ENCODE results near the gene SEL1L3. TPM values are rescaled to one million over a fixed set of nuclear protein-coding genes. Genes with fewer than 3 reads are reported as not detected.
A peak's percentile ranks its signal among the peaks of the same experiment; 100 is the strongest.

The SEL1L3 gene
- total and polyA plus RNA-seq, 2 donors (not counting 1 experiment from before 2014, with no cell fraction given) = 120 to 280 TPM

GRCh38 chr4:25911356-25911755 lies 48.6 kb upstream of the SEL1L3 start:
- no peak for TF ChIP-seq EZH2 (IDR thresholded peaks at IDR 0.05; ENCODE audit: borderline replicate concordance, insufficient read depth, low read depth, low read length, poor library complexity, severe bottlenecking)
- no peak for TF ChIP-seq CTCF (IDR thresholded peaks at IDR 0.05)
- ATAC-seq (ENCODE audit: low read depth) (no peak), DNase-seq (no peak)
- POLR2A ChIA-PET = interaction anchor here (3.3 to 3.7 kb wide), 2 partner anchors 32 to 52 kb away, joined by 16 to 22 read pairs; no protein-coding TSS in a partner anchor
- Mint-ChIP-seq H3K4me3 (no peak overlapping the region), H3K27me3 (no peaks in the 10 kb centered on the region), H3K9me3 (ENCODE audit: insufficient read depth) (no peaks in the 10 kb centered on the region), H3K27ac (no peak overlapping the region), H3K4me1 (peaks cover 40% of the 10 kb centered on the region)
- Histone ChIP-seq H3K36me3 (replicated peaks in 1 of 2; ENCODE audit: control extremely low read depth in 1 of 2, control insufficient read depth in 1 of 2, extremely low read depth in 1 of 2, insufficient read depth in 2 of 2, low read length in 1 of 2) (no peaks in the 10 kb centered on the region), H3K4me3 (ENCODE audit: control extremely low read depth in 1 of 5, extremely low read depth in 1 of 5, insufficient read depth in 1 of 5, low read depth in 2 of 5, low read length in 4 of 5) (no peak overlapping the region), H3K9ac (ENCODE audit: low read length) (no peak overlapping the region), H3K4me2 (replicated peaks; ENCODE audit: low read depth, low read length, poor library complexity, severe bottlenecking) (no peak overlapping the region), H4K20me1 (ENCODE audit: control insufficient read depth, insufficient read depth, low read length, poor library complexity, severe bottlenecking) (no peaks in the 10 kb centered on the region), H3K27ac (ENCODE audit: low read length in 2 of 2) (no peak overlapping the region), H3K9me3 (ENCODE audit: control extremely low read depth in 1 of 3, control insufficient read depth in 2 of 3, insufficient read depth in 1 of 3, low read length in 2 of 3) (peaks cover 0 to 4% (median 2%) of the 10 kb centered on the region in 3 donors), H3K27me3 (replicated peaks in 1 of 4; ENCODE audit: control extremely low read depth in 1 of 4, control insufficient read depth in 3 of 4, insufficient read depth in 4 of 4, low read length in 3 of 4) (no peaks in the 10 kb centered on the region), H2AFZ (ENCODE audit: insufficient read depth, low read depth, low read length, poor library complexity, severe bottlenecking) (no peak overlapping the region), H3K4me1 (ENCODE audit: control insufficient read depth in 2 of 2, insufficient read depth in 2 of 2, low read length in 2 of 2) (peaks cover 34 to 46% of the 10 kb centered on the region in 2 donors), H3K79me2 (ENCODE audit: control insufficient read depth, insufficient read depth, low read length) (peaks cover 24% of the 10 kb centered on the region)
- 93% methylated on average over 6 of the region's 6 CpGs for WGBS (ENCODE audit: insufficient coverage)
- intact Hi-C loops (cut with micrococcal nuclease) = loop anchor here (10.0 kb wide), 3 partner anchors 163 to 747 kb away; partner anchors contain the start of genes SEPSECS and ZCCHC4
- CTCF ChIA-PET = interaction anchor here (1.1 to 7.3 kb wide), 3 partner anchors 53 to 69 kb away, joined by 3 to 49 read pairs (median 22); no protein-coding TSS in a partner anchor

DNA sequence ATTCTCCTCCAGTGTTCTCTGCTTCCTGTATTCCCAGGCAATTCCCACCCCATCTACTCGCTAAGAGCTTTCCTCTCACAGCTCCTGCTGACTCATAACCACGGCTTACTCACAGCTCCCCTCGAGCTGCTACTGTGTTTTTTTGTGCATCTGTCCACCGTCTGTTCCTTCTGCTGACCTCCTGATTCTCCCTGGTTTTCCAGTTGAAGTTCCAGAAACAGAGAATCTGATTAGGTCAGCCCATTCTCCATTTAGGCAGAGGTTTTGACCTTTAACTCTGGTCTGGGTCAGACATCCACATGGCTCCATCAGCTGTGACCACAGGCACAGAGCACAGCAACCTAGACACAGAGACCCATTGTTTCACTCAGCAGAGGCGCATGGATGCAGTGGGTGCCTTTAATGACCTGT lies 45.7 kb upstream of the SEL1L3 start:
- POLR2A ChIA-PET = interaction anchor here (0.6 kb wide), 1 partner anchor 43 kb away, joined by 3 read pairs; no protein-coding TSS in a partner anchor
- peak overlapping the region; percentile 39 for H3K27ac Mint-ChIP-seq

More for the DNA sequence above, 45.7 kb upstream of the SEL1L3 start:
- H3K4me1 ChIP-seq (ENCODE audit: control insufficient read depth in 2 of 2, insufficient read depth in 2 of 2, low read length in 2 of 2) = peaks cover 52 to 60% of the 10 kb centered on the region in 2 donors
- no peak overlapping the region for H3K4me3 Mint-ChIP-seq
- TF ChIP-seq CTCF (IDR thresholded peaks at IDR 0.05) (no peak), EZH2 (IDR thresholded peaks at IDR 0.05; ENCODE audit: borderline replicate concordance, insufficient read depth, low read depth, low read length, poor library complexity, severe bottlenecking) (no peak)
- intact Hi-C loops (cut with micrococcal nuclease) = no loop called here
- no peaks in the 10 kb centered on the region for H3K27me3 Mint-ChIP-seq
- CTCF ChIA-PET = interaction anchor here (0.8 to 1.6 kb wide), 2 partner anchors 38 to 66 kb away, joined by 3 read pairs; no protein-coding TSS in a partner anchor
- no peaks in the 10 kb centered on the region for H3K27me3 ChIP-seq (replicated peaks in 1 of 4; ENCODE audit: control extremely low read depth in 1 of 4, control insufficient read depth in 3 of 4, insufficient read depth in 4 of 4, low read length in 3 of 4)
- no peak overlapping the region for H3K27ac ChIP-seq (ENCODE audit: low read length in 2 of 2)
- no peak overlapping the region for H3K4me3 ChIP-seq (ENCODE audit: control extremely low read depth in 1 of 5, extremely low read depth in 1 of 5, insufficient read depth in 1 of 5, low read depth in 2 of 5, low read length in 4 of 5)
- peaks cover 0 to 4% (median 2%) of the 10 kb centered on the region in 3 donors for H3K9me3 ChIP-seq (ENCODE audit: control extremely low read depth in 1 of 3, control insufficient read depth in 2 of 3, insufficient read depth in 1 of 3, low read length in 2 of 3)
- no peaks in the 10 kb centered on the region for H4K20me1 ChIP-seq (ENCODE audit: control insufficient read depth, insufficient read depth, low read length, poor library complexity, severe bottlenecking)
- no peak overlapping the region for H2AFZ ChIP-seq (ENCODE audit: insufficient read depth, low read depth, low read length, poor library complexity, severe bottlenecking)
- peaks cover 9% of the 10 kb centered on the region for H3K79me2 ChIP-seq (ENCODE audit: control insufficient read depth, insufficient read depth, low read length)
- no peaks in the 10 kb centered on the region for H3K36me3 ChIP-seq (replicated peaks in 1 of 2; ENCODE audit: control extremely low read depth in 1 of 2, control insufficient read depth in 1 of 2, extremely low read depth in 1 of 2, insufficient read depth in 2 of 2, low read length in 1 of 2)
- no peaks in the 10 kb centered on the region for H3K9me3 Mint-ChIP-seq (ENCODE audit: insufficient read depth)
- H3K4me2 ChIP-seq (replicated peaks; ENCODE audit: low read depth, low read length, poor library complexity, severe bottlenecking) = no peak overlapping the region
- ATAC-seq (ENCODE audit: low read depth) (no peak), DNase-seq (no peak)
- peaks cover 51% of the 10 kb centered on the region for H3K4me1 Mint-ChIP-seq
- WGBS (ENCODE audit: insufficient coverage) = 50% methylated on average over 5 of the region's 5 CpGs
- H3K9ac ChIP-seq (ENCODE audit: low read length) = no peak overlapping the region
